Small intestine (tissue), 7 donors: ENCODE data around the gene SDF4. TPM values are rescaled to one million over a fixed set of nuclear protein-coding genes. Genes with fewer than 3 reads are reported as not detected.
A peak's percentile ranks its signal among the peaks of the same experiment; 100 is the strongest.

Experiments used
- DNase-seq, 2 donors: peaks; one replicate each; pipeline versions ENCODE4 v3.0.0 to v3.0.0-alpha.2; 2013
- FAIRE-seq: peaks from 2 replicates; lab custom pipeline; 2012; peaks lifted over from hg19 to GRCh38; lab: Jason Lieb, UNC
- H3K27ac ChIP-seq, 3 donors: one replicate each; pipeline ENCODE4 v1.5.1; 2013; ENCODE audit warnings: low read length in 2 of 3, mild to moderate bottlenecking in 2 of 3, control low read depth in 1 of 3, inconsistent platforms in 1 of 3, low read depth in 1 of 3, moderate library complexity in 1 of 3
- H3K27me3 ChIP-seq, 3 donors: one replicate each; pipeline ENCODE4 v1.6.1; 2013; ENCODE audit warnings: low read length in 3 of 3, inconsistent platforms in 1 of 3; ENCODE audit not compliant: control insufficient read depth in 3 of 3, insufficient read depth in 3 of 3
- H3K36me3 ChIP-seq, 3 donors: one replicate each; pipeline ENCODE4 v1.6.1; 2013; ENCODE audit warnings: low read length in 3 of 3, inconsistent platforms in 1 of 3, low read depth in 1 of 3, mild to moderate bottlenecking in 1 of 3, moderate library complexity in 1 of 3; ENCODE audit not compliant: control insufficient read depth in 3 of 3, insufficient read depth in 2 of 3
- H3K4me1 ChIP-seq, 3 donors: one replicate each; pipeline ENCODE4 v1.6.1; 2013; ENCODE audit warnings: low read length in 2 of 3, inconsistent platforms in 1 of 3, low read depth in 1 of 3, mild to moderate bottlenecking in 1 of 3, moderate library complexity in 1 of 3; ENCODE audit not compliant: control insufficient read depth in 3 of 3, insufficient read depth in 2 of 3
- H3K4me3 ChIP-seq, 3 donors: one replicate each; pipeline ENCODE4 v1.5.1; 2013; ENCODE audit warnings: low read length in 3 of 3, control low read depth in 1 of 3, inconsistent platforms in 1 of 3, low read depth in 1 of 3, mild to moderate bottlenecking in 1 of 3, moderate library complexity in 1 of 3
- H3K9me3 ChIP-seq, 2 donors: one replicate each; pipeline ENCODE4 v1.6.1; 2013; ENCODE audit warnings: low read depth in 1 of 2, low read length in 1 of 2; ENCODE audit not compliant: control insufficient read depth in 2 of 2, insufficient read depth in 1 of 2
- WGBS, 3 donors: extraction: QIAGEN DNeasy Blood & Tissue Kit; methylation state at CpG; one replicate each; pipeline ENCODE4 v1.1.7; 2013; 5-methylcytosine and 5-hydroxymethylcytosine counted together
- polyA plus RNA-seq, 4 donors: library from polyadenylated mRNA; stranded (reverse) in 3 of 4; unstranded in 1 of 4; fragments of 200-250 nt in 3 of 4; fragments of 120-200 nt in 1 of 4; gene quantifications; one replicate each; pipeline versions ENCODE4 v1.2.1 to v1.2.3, GENCODE V29; 2013
- donor health status: healthy with polysubstance abuse.
- donor health status: control.
- donor health status: control.
- donor health status: Bipolar disorder and iron deficiency.
- donor health status: healthy.

Gene SDF4
- polyA plus RNA-seq, 4 donors = 91.2 to 190 (median 151) TPM

DNA sequence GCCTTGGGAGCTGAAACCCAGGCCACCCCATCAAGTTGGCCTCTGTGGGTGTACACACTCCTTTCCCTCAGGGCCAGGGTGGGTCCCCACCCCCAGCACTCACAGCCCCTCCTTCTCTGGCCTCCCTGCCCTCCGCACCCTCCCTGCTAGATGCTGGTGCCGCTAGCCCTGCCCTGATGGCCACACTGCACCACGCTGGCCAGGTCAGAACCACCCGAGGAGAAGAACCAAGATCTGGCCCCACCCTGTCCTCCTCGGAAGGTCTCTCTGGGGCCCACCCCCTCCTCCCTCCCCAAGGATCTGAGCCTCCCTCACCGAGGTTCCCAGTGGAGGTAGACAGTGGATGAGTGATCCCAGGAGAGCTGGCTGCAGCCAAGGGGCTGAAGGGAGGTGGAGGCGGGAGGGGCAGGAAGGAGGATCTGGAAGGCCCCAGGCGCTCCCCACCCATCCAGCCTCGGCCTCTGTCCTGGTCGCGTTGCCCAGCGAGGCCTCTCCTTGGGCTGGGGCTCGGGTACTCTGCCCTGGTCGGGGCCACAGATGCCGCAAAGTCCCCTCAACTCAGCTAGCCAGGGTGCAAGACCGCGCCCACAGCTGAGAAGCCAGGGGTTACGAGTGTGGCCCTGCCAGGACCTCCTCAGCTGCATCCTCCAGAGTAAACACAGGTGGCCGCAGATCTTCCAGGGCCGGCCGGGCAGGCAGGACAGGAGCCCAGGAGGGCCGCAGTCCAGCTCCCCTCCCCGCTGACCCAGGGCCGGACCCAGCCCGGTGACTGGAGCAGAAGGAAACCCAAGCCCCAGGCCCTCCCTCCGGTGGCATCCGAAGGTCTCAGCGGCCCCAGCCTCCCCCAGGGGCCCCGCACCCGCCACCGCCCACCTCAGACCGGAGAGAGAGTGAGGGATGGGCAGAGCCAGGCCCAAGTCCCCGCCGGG lies 5.4 kb upstream of the SDF4 start:
- no peak for FAIRE-seq
- peaks cover 0 to 13% of the 10 kb centered on the region in 2 donors for H3K9me3 ChIP-seq
- WGBS, 3 donors = 16 to 33% (median 21%) methylated on average over 26 to 34 of the region's 34 CpGs

DNA sequence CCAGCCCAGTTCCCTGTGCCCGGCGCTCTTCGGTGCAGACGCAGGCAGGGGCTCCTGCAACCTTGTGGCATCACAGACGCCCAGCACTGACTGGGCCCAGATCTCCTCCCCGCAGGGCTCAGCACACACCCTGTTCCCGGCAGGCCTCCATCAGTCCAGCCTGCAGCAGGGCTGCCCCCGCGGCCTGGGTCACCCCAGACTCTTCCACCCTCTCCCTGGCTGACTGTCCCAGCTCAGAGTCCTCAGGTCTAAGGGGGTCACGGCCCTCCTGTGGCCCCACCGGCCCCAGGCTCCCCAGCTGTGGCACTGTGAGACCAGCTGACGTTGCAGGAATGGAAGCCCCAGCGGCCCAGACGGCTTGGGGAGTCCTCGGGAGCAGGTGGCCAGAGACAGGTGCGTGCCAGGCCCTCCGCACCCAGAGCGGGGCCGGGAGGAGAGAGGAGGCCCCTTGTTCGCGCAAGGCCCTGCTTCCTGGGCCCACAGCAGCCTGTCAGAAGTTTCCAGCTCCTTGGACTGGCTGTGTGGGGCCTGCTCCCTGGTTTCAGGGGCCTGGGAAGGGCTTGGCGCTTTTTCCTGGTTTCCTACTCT lies 4.5 kb upstream of the SDF4 start:
- Histone ChIP-seq H3K4me1 (peaks cover 5 to 45% (median 6%) of the 10 kb centered on the region in 3 donors), H3K36me3 (peaks cover 0 to 29% (median 0%) of the 10 kb centered on the region in 3 donors), H3K27ac (peak overlapping the region in 1 of 3 donors; percentile 45), H3K9me3 (peaks cover 0 to 13% of the 10 kb centered on the region in 2 donors), H3K4me3 (no peak overlapping the region), H3K27me3 (peaks cover 0 to 35% (median 6%) of the 10 kb centered on the region in 3 donors)
- 21 to 71% (median 58%) methylated on average over 18 to 22 of the region's 22 CpGs for WGBS, 3 donors
- FAIRE-seq (no peak), DNase-seq (peak in 1 of 2 donors; percentile 48)

More for the DNA sequence above, 5.4 kb upstream of the SDF4 start:
- H3K27ac ChIP-seq = peak overlapping the region in 1 of 3 donors; percentile 45
- peak in 1 of 2 donors; percentile 52 for DNase-seq
- H3K27me3 ChIP-seq = peaks cover 0 to 35% (median 6%) of the 10 kb centered on the region in 3 donors
- peaks cover 5 to 45% (median 6%) of the 10 kb centered on the region in 3 donors for H3K4me1 ChIP-seq
- H3K4me3 ChIP-seq = peak overlapping the region in 1 of 3 donors; percentile 21
- H3K36me3 ChIP-seq = peaks cover 0 to 34% (median 0%) of the 10 kb centered on the region in 3 donors

DNA sequence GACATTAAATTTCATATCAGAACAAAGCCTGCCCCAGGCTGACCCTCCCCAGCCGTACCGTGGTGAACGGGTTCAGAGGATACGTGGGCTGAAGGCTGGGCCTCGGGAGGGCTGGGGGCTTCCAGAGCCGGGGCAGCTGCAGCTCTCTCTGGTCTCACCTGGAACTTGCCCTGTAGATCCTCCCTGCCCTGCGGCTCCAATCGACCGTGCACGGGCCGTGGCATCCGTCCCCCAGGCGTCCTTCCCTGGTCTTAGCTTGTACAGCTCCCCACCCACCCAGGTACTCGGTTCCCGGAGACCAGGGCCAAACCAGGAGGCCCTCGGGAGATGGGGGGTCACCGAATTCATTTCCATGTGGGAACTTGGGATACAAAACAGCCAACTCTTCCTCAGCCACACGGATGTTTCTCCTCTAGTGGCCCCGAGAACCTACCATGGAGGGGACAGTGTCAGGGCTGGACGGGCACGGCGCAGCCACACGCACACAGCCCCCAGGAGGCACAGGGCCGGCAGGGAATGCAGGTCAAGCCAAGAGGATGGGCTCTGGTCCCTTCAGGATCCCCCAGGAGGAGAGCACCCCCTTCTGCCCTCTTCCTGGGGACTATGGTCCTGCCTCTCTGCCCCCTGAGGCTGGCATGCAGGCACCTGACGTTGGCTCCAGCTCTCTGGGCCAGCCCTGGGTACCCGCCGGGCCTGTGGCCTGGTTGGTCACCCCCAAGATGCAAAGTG lies 3.4 kb upstream of the SDF4 start:
- no peak for FAIRE-seq

DNA sequence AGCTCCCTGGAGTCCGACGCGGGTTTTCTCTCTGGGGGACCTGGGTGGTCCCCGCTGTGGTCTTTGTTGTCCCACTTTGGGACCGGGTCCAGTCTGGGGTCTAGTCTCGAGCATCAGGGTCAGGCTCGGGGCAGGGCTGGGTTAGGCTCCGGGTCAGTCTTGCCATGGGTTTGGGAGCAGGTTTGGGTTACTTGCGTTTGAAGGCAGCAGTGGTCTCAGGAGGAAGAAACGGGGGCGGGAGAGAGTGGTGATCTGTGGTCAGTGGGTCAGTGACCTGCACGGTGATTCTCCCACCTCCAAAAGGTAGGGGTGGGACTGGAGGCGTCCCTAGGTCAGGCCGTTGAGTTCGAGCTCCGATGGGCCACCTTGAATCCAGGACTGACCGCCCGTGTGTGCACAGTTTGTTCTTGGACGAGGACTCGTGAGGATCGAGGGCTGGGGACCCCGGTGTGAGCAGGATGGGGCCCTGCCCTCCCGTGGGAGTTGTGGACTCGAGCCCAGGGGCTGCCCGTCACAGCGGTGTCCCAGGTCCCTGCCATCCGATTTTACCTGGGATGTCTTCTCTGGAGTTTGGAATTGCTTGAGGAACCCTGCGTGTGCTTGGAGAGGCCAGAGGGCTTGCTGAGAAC lies 2.5 kb upstream of the SDF4 start:
- WGBS, 3 donors = 94 to 95% (median 94%) methylated on average over 27 to 28 of the region's 28 CpGs
- FAIRE-seq = no peak
- H3K27me3 ChIP-seq = peaks cover 0 to 22% (median 6%) of the 10 kb centered on the region in 3 donors
- peaks cover 0 to 13% of the 10 kb centered on the region in 2 donors for H3K9me3 ChIP-seq
- H3K4me1 ChIP-seq = peaks cover 5 to 43% (median 9%) of the 10 kb centered on the region in 3 donors
- no peak overlapping the region for H3K27ac ChIP-seq
- DNase-seq = no peak
- H3K4me3 ChIP-seq = no peak overlapping the region
- peaks cover 0 to 38% (median 0%) of the 10 kb centered on the region in 3 donors for H3K36me3 ChIP-seq

More for the DNA sequence above, 3.4 kb upstream of the SDF4 start:
- Histone ChIP-seq H3K36me3 (peaks cover 0 to 30% (median 0%) of the 10 kb centered on the region in 3 donors), H3K9me3 (peaks cover 0 to 13% of the 10 kb centered on the region in 2 donors), H3K27me3 (peaks cover 0 to 31% (median 6%) of the 10 kb centered on the region in 3 donors), H3K4me1 (peaks cover 5 to 46% (median 6%) of the 10 kb centered on the region in 3 donors), H3K27ac (no peak overlapping the region), H3K4me3 (no peak overlapping the region)
- 87 to 88% (median 88%) methylated on average over 25 to 27 of the region's 27 CpGs for WGBS, 3 donors
- no peak for DNase-seq

DNA sequence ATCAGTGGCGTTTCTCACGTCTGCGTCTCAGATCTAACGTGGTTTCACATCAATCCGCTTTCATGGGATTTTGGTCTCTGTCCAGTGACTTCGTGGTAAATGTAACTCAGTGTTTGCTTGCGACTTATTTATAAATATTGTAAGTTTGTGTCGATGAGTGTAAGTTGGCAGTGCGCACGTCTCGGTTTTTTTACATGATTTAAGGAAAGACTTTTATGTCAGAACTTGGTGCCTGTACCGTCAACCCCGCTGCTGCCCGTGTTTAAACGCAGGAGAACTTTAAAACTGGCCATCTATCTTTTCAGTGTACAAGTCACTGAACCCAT lies 1.7 kb upstream of the SDF4 start:
- 95 to 96% (median 95%) methylated on average over 15 of the region's 15 CpGs for WGBS, 3 donors
- Histone ChIP-seq H3K27me3 (peaks cover 0 to 15% (median 6%) of the 10 kb centered on the region in 3 donors), H3K36me3 (peaks cover 0 to 46% (median 2%) of the 10 kb centered on the region in 3 donors), H3K4me1 (peaks cover 5 to 37% (median 9%) of the 10 kb centered on the region in 3 donors), H3K9me3 (peaks cover 0 to 13% of the 10 kb centered on the region in 2 donors), H3K27ac (no peak overlapping the region), H3K4me3 (no peak overlapping the region)
- DNase-seq (no peak), FAIRE-seq (no peak)

GRCh38 chr1:1232796-1233566 lies 1.2 kb upstream of the SDF4 start:
- Histone ChIP-seq H3K27ac (no peak overlapping the region), H3K36me3 (peaks cover 4 to 52% (median 7%) of the 10 kb centered on the region in 3 donors), H3K27me3 (peaks cover 0 to 9% (median 2%) of the 10 kb centered on the region in 3 donors), H3K9me3 (peaks cover 0 to 13% of the 10 kb centered on the region in 2 donors), H3K4me1 (peaks cover 5 to 32% (median 9%) of the 10 kb centered on the region in 3 donors), H3K4me3 (peak overlapping the region in 1 of 3 donors; percentile 65)
- FAIRE-seq = no peak
- no peak for DNase-seq
- WGBS, 3 donors = 83 to 93% (median 90%) methylated on average over 78 to 98 of the region's 98 CpGs

DNA sequence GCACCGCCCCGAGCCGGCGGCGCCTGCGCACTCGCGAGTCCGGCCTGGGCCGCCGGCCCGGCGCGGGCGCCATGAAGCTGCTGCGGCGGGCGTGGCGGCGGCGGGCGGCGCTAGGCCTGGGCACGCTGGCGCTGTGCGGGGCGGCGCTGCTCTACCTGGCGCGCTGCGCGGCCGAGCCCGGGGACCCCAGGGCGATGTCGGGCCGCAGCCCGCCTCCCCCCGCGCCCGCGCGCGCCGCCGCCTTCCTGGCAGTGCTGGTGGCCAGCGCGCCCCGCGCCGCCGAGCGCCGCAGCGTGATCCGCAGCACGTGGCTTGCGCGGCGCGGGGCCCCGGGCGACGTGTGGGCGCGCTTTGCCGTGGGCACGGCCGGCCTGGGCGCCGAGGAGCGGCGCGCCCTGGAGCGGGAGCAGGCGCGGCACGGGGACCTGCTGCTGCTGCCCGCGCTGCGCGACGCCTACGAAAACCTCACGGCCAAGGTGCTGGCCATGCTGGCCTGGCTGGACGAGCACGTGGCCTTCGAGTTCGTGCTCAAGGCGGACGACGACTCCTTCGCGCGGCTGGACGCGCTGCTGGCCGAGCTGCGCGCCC lies 501 bp upstream of the SDF4 start, which contains the start of gene B3GALT6:
B3GALT6 (plus strand) TSS at position 30 of the 588 bp plus-strand sequence; CDS start at position 72, 42 bp downstream.
- Histone ChIP-seq H3K4me1 (peaks cover 5 to 25% (median 7%) of the 10 kb centered on the region in 3 donors), H3K9me3 (peaks cover 0 to 13% of the 10 kb centered on the region in 2 donors), H3K27ac (peak within 1 kb of the TSS; percentile 87 to 97 (median 94)), H3K27me3 (peaks cover 0 to 2% (median 0%) of the 10 kb centered on the region in 3 donors), H3K36me3 (peaks cover 9 to 58% (median 14%) of the 10 kb centered on the region in 3 donors), H3K4me3 (peak within 1 kb of the TSS; percentile 81 to 91 (median 90))
- no peak for DNase-seq
- WGBS, 3 donors = 7 to 29% (median 16%) methylated on average over 40 to 100 of the region's 100 CpGs
- no peak for FAIRE-seq
